OCI-LY7 (cell line): ENCODE measurements around the gene SMIM22.

Experiments used
- EZH2phosphoT487 ChIP-seq: fragments of 200-600 bp; sonication (generic); IDR thresholded peaks from 2 replicates; pipeline ENCODE4 v1.6.1; 2018; ENCODE audit warnings: low read depth, borderline replicate concordance, mild to moderate bottlenecking, mixed run types, antibody characterized with exemption, low read length, moderate library complexity, mixed read lengths
- TF ChIP-seq, protein P1 (sequence below): fragments of 200-600 bp; sonication (generic); conservative IDR thresholded peaks from 2 replicates; pipeline ENCODE4 v1.5.1; 2014; ENCODE audit warnings: mild to moderate bottlenecking, antibody characterized with exemption, low read length, moderate library complexity, mixed read lengths

- TF ChIP-seq, protein P1, sequence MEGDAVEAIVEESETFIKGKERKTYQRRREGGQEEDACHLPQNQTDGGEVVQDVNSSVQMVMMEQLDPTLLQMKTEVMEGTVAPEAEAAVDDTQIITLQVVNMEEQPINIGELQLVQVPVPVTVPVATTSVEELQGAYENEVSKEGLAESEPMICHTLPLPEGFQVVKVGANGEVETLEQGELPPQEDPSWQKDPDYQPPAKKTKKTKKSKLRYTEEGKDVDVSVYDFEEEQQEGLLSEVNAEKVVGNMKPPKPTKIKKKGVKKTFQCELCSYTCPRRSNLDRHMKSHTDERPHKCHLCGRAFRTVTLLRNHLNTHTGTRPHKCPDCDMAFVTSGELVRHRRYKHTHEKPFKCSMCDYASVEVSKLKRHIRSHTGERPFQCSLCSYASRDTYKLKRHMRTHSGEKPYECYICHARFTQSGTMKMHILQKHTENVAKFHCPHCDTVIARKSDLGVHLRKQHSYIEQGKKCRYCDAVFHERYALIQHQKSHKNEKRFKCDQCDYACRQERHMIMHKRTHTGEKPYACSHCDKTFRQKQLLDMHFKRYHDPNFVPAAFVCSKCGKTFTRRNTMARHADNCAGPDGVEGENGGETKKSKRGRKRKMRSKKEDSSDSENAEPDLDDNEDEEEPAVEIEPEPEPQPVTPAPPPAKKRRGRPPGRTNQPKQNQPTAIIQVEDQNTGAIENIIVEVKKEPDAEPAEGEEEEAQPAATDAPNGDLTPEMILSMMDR: no peak
- no peak for TF ChIP-seq EZH2phosphoT487
Measured at GRCh38 chr16:4805231-4805630, 10.1 kb downstream of the SMIM22 start.
